DND-41 (cell line): ENCODE data around the gene IFNAR1.
A peak's percentile ranks its signal among the peaks of the same experiment; 100 is the strongest.

Experiments used
- ATAC-seq: fragments of 200-7000 bp; cut with Tn5 transposase; 3 replicates; pipeline ENCODE4 v1.9.1; 2021; ENCODE audit warnings: low read depth; ENCODE audit not compliant: insufficient read depth
- DNase-seq: peaks from one replicate; pipeline ENCODE4 v3.0.0-alpha.2; 2020
- H2AFZ ChIP-seq: 2 replicates; pipeline ENCODE4 v1.6.0; 2012; ENCODE audit warnings: low read depth, low read length
- H3K27ac ChIP-seq: 2 replicates; pipeline ENCODE4 v1.5.1; 2012; ENCODE audit warnings: low read length, inconsistent platforms
- H3K27me3 ChIP-seq: fragments of 200-600 bp; sonication (generic); 2 replicates; pipeline ENCODE4 v1.6.0; 2012; ENCODE audit warnings: low read length, mild to moderate bottlenecking, inconsistent platforms; ENCODE audit not compliant: insufficient read depth, poor library complexity
- H3K36me3 ChIP-seq: 2 replicates; pipeline ENCODE4 v1.5.1; 2012; ENCODE audit warnings: low read length, inconsistent platforms; ENCODE audit not compliant: insufficient read depth
- H3K4me1 ChIP-seq: 2 replicates; pipeline ENCODE4 v1.5.1; 2012; ENCODE audit warnings: mild to moderate bottlenecking, low read length; ENCODE audit not compliant: insufficient read depth
- H3K4me2 ChIP-seq: 2 replicates; pipeline ENCODE4 v1.6.0; 2012; ENCODE audit warnings: mild to moderate bottlenecking, moderate library complexity, low read length, inconsistent platforms; ENCODE audit not compliant: insufficient read depth
- H3K4me3 ChIP-seq, 2 experiments: fragments of 200-600 bp in 1 of 2; shearing (Covaris generic) in 1 of 2; 2 replicates each; pipeline ENCODE4 v1.5.1; 2012 to 2016; ENCODE audit warnings: inconsistent platforms in 2 of 2, low read length in 2 of 2, mild to moderate bottlenecking in 2 of 2, low read depth in 1 of 2, moderate library complexity in 1 of 2
- H3K79me2 ChIP-seq: 2 replicates; pipeline ENCODE4 v1.6.0; 2012; ENCODE audit warnings: low read length, inconsistent platforms; ENCODE audit not compliant: insufficient read depth
- H3K9ac ChIP-seq: 2 replicates; pipeline ENCODE4 v1.6.0; 2012; ENCODE audit warnings: low read depth, mild to moderate bottlenecking, inconsistent platforms, low read length, moderate library complexity
- H3K9me3 ChIP-seq: 2 replicates; pipeline ENCODE4 v1.5.1; 2012; ENCODE audit warnings: low read length, moderate library complexity, mild to moderate bottlenecking, inconsistent platforms; ENCODE audit not compliant: insufficient read depth, severe bottlenecking
- H4K20me1 ChIP-seq: 2 replicates; pipeline ENCODE4 v1.6.0; 2012; ENCODE audit warnings: low read length; ENCODE audit not compliant: insufficient read depth
- CTCF ChIP-seq: IDR thresholded peaks from 2 replicates; pipeline ENCODE4 v1.5.1; 2012; ENCODE audit warnings: borderline replicate concordance, low read length, moderate library complexity, mild to moderate bottlenecking; ENCODE audit not compliant: poor library complexity, severe bottlenecking; ENCODE audit errors: extremely low read depth
- EZH2 ChIP-seq: IDR thresholded peaks from 3 replicates; pipeline ENCODE4 v1.6.1; 2012; ENCODE audit warnings: borderline replicate concordance, low read depth, mild to moderate bottlenecking, moderate library complexity, low read length, inconsistent platforms; ENCODE audit not compliant: severe bottlenecking

IFNAR1 gene

GRCh38 chr21:33339135-33339534 is 14.4 kb downstream of the IFNAR1 start:
- Histone ChIP-seq H4K20me1 (peaks cover 5% of the 10 kb centered on the region), H3K4me3 (no peak overlapping the region), H3K4me1 (0 out of 2 replicates have a peak, but pooled peaks cover 3% of the 10 kb centered on the region), H3K4me2 (no peak overlapping the region), H3K27ac (no peak overlapping the region), H3K79me2 (peaks cover 61% of the 10 kb centered on the region), H2AFZ (no peak overlapping the region), H3K27me3 (no peaks in the 10 kb centered on the region), H3K36me3 (peaks cover 73% of the 10 kb centered on the region), H3K9me3 (no peaks in the 10 kb centered on the region), H3K9ac (no peak overlapping the region)
- DNase-seq (no peak), ATAC-seq (no peak)
- TF ChIP-seq EZH2: no peak
- TF ChIP-seq CTCF: no peak

GRCh38 chr21:33339918-33340317 is 15.1 kb downstream of the IFNAR1 start:
- no peak overlapping the region for H3K27ac ChIP-seq
- H3K4me1 ChIP-seq: no peaks in the 10 kb centered on the region
- H3K9ac ChIP-seq: no peak overlapping the region
- H3K79me2 ChIP-seq: peaks cover 54% of the 10 kb centered on the region
- H2AFZ ChIP-seq: no peak overlapping the region
- no peaks in the 10 kb centered on the region for H3K9me3 ChIP-seq
- H3K4me2 ChIP-seq: no peak overlapping the region
- H4K20me1 ChIP-seq: no peaks in the 10 kb centered on the region; the same call in 1 of the 2 replicates
- H3K4me3 ChIP-seq: no peak overlapping the region
- no peak for DNase-seq
- no peak for ATAC-seq
- no peak for TF ChIP-seq EZH2
- TF ChIP-seq CTCF: no peak
- no peaks in the 10 kb centered on the region for H3K27me3 ChIP-seq
- H3K36me3 ChIP-seq: peaks cover 72% of the 10 kb centered on the region

GRCh38 chr21:33345751-33346238 is 21.0 kb downstream of the IFNAR1 start:
- H3K9me3 ChIP-seq: no peaks in the 10 kb centered on the region
- H3K4me2 ChIP-seq: no peak overlapping the region
- H3K9ac ChIP-seq: no peak overlapping the region
- no peak overlapping the region for H3K27ac ChIP-seq
- no peaks in the 10 kb centered on the region for H3K27me3 ChIP-seq
- no peak overlapping the region for H3K4me3 ChIP-seq
- no peaks in the 10 kb centered on the region for H3K4me1 ChIP-seq
- H2AFZ ChIP-seq: no peak overlapping the region
- ATAC-seq (no peak), DNase-seq (no peak)
- H4K20me1 ChIP-seq: no peaks in the 10 kb centered on the region; the same call in 1 of the 2 replicates
- peaks cover 11% of the 10 kb centered on the region; the same call in 1 of the 2 replicates for H3K79me2 ChIP-seq
- TF ChIP-seq EZH2 (no peak), CTCF (no peak)
- H3K36me3 ChIP-seq: peaks cover 95% of the 10 kb centered on the region

- 0 out of 2 replicates have a peak, but pooled peaks cover 2% of the 10 kb centered on the region for H3K79me2 ChIP-seq
- peaks cover 93% of the 10 kb centered on the region for H3K36me3 ChIP-seq
- DNase-seq (no peak), ATAC-seq (peak; percentile 52)
- TF ChIP-seq CTCF (no peak), EZH2 (no peak)
- no peaks in the 10 kb centered on the region for H3K4me1 ChIP-seq
- H3K4me2 ChIP-seq: no peak overlapping the region
- H4K20me1 ChIP-seq: no peaks in the 10 kb centered on the region; the same call in none of the 2 replicates
- H3K9me3 ChIP-seq: no peaks in the 10 kb centered on the region
- no peaks in the 10 kb centered on the region for H3K27me3 ChIP-seq
- no peak overlapping the region for H3K27ac ChIP-seq
- H3K9ac ChIP-seq: no peak overlapping the region
- H3K4me3 ChIP-seq: no peak overlapping the region
- no peak overlapping the region for H2AFZ ChIP-seq
Observed at GRCh38 chr21:33348706-33349105, 23.9 kb downstream of the IFNAR1 start.
